Psoas muscle (tissue), 8 donors: ENCODE data around the gene KRTCAP2. TPM values are rescaled to one million over a fixed set of nuclear protein-coding genes. Genes with fewer than 3 reads are reported as not detected.
A peak's percentile ranks its signal among the peaks of the same experiment; 100 is the strongest.

Experiments used
- ATAC-seq, 4 donors: fragments of 200-7000 bp; cut with Tn5 transposase; one replicate each; pipeline ENCODE4 v1.9.1; 2020; ENCODE audit warnings: moderate library complexity in 3 of 4, mild to moderate bottlenecking in 2 of 4
- DNase-seq, 2 donors: peaks; one replicate each; pipeline ENCODE4 v3.0.0-alpha.2; 2020
- H3K27ac ChIP-seq: fragments of 200-600 bp; one replicate; pipeline ENCODE4 v1.8.0; 2022
- H3K27me3 ChIP-seq, 3 donors: fragments of 200-600 bp in 1 of 3; one replicate each; pipeline versions ENCODE4 v1.6.1 to v1.8.0; 2013 to 2022; ENCODE audit warnings: low read length in 2 of 3, mild to moderate bottlenecking in 2 of 3, moderate library complexity in 1 of 3; ENCODE audit not compliant: insufficient read depth in 3 of 3
- H3K36me3 ChIP-seq, 2 donors: fragments of 200-600 bp in 1 of 2; one replicate each; pipeline versions ENCODE4 v1.6.1 to v1.8.0; 2013 to 2022; ENCODE audit warnings: low read depth in 1 of 2, mild to moderate bottlenecking in 1 of 2, moderate library complexity in 1 of 2; ENCODE audit not compliant: insufficient read depth in 1 of 2
- H3K4me1 ChIP-seq: fragments of 200-600 bp; one replicate; pipeline ENCODE4 v1.8.0; 2022
- H3K4me3 ChIP-seq: fragments of 200-600 bp; one replicate; pipeline ENCODE4 v1.8.0; 2022; ENCODE audit warnings: mild to moderate bottlenecking
- H3K9me3 ChIP-seq: fragments of 200-600 bp; one replicate; pipeline ENCODE4 v1.8.0; 2022
- WGBS, 3 donors: extraction: QIAGEN DNeasy Blood & Tissue Kit; methylation state at CpG; one replicate each; pipeline versions ENCODE4 v1.1.6 to v1.1.7; 2013; 5-methylcytosine and 5-hydroxymethylcytosine counted together
- intact Hi-C, 2 donors: fragments of 100-400 bp; cut with DNase I; formaldehyde crosslinking; loops; one replicate each; pipeline versions ENCODE4 v1.11.0 to v1.14.2; 2022
- polyA plus RNA-seq, 3 donors: library from polyadenylated mRNA; stranded (reverse); fragments of 200-250 nt; gene quantifications; one replicate each; pipeline ENCODE4 v1.2.3, GENCODE V29; 2013
- total RNA-seq, 4 donors: library from RNA; stranded (reverse); fragmentation: NEBNext Ultra II Directional in 2 of 4; extraction: Animal tissue kit (Norgen Biotek cat#: 25700) in 2 of 4; gene quantifications; one replicate each; pipeline versions ENCODE4 v1.2.1 to v1.2.4, GENCODE V29; 2021 to 2023
- TF ChIP-seq, protein P1 (sequence below): fragments of 200-600 bp; IDR thresholded peaks from one replicate; pipeline ENCODE4 v1.8.0; 2022; ENCODE audit warnings: antibody characterized with exemption
- donor health status: healthy with polysubstance abuse.
- donor health status: DM: no; HTN: no; CAD: no; lungs with moderate emphysema.
- donor health status: Bipolar disorder and iron deficiency.
- donor health status: healthy.
- donor health status: DM: yes; HTN: yes; CAD: no.
- donor health status: DM: no; HTN: no; CAD: no.
- donor health status: DM: no; HTN: no; CAD: no.
- donor health status: DM: yes; HTN: yes; CAD: no.

KRTCAP2 gene
- total and polyA plus RNA-seq, 7 donors = 115 to 171 (median 137) TPM

DNA sequence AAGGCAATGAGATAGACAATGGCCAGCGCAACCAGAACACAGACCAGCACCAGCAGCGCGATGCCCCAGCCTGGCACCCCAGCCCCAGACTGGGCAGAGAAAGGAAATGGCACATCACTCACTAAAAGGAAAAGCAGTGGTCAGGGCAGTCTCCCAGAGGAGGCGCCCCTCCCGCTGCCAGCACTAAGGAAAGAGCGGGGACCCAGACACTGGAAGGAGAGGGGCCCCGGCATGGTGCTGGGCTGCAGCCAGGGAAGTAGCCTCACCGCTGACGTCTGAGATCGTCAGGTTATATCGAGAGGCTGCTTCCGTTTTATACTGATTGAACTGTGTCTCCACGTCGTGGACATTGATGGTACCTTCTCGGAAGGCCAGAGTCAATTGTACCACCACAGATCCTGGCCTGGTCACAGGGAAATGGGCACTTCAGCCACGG, 14.4 kb upstream of the KRTCAP2 start:
- Histone ChIP-seq H3K4me1 (peaks cover 10% of the 10 kb centered on the region), H3K27me3 (no peaks in the 10 kb centered on the region), H3K4me3 (no peak overlapping the region), H3K36me3 (no peaks in the 10 kb centered on the region), H3K9me3 (no peaks in the 10 kb centered on the region), H3K27ac (no peak overlapping the region)
- DNase-seq (peak in 1 of 2 donors; percentile 28), ATAC-seq (no peak)
- intact Hi-C loops = no loop called here
- TF ChIP-seq, protein P1, sequence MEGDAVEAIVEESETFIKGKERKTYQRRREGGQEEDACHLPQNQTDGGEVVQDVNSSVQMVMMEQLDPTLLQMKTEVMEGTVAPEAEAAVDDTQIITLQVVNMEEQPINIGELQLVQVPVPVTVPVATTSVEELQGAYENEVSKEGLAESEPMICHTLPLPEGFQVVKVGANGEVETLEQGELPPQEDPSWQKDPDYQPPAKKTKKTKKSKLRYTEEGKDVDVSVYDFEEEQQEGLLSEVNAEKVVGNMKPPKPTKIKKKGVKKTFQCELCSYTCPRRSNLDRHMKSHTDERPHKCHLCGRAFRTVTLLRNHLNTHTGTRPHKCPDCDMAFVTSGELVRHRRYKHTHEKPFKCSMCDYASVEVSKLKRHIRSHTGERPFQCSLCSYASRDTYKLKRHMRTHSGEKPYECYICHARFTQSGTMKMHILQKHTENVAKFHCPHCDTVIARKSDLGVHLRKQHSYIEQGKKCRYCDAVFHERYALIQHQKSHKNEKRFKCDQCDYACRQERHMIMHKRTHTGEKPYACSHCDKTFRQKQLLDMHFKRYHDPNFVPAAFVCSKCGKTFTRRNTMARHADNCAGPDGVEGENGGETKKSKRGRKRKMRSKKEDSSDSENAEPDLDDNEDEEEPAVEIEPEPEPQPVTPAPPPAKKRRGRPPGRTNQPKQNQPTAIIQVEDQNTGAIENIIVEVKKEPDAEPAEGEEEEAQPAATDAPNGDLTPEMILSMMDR = no peak
- whole genome bisulfite sequencing, 3 donors = 80 to 82% (median 81%) methylated on average over 16 of the region's 16 CpGs

DNA sequence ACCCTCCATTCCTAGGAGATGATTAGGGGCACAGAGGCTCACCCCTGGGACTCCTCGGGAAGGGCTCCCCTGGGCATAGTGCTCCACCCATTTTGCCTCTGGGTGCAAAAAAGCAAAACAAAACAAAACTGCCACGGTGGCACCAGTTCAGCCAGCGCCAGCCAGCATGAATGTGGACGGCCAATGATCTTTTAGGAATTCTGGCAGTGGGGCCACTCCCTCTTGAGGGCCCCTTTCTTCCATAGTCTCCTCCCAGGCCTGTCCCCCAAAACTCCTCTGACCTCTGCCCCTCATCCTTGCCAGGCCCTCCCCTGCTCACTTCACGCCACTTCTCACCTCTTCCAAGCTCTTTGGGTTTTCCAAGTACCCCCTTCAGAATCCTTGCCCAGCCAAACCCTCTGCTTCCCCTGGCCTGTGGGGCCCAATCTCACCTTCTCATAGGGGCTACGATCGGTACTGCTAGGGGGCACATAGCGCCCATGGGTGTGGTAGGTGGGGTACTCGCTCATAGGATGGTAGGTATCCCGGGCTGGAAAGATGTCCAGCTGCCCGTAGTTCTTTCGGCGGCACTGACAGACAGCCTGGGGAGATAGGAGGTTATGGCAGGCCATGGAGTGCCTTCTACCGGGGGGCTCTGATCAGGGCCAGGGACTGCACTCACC, 13.8 kb upstream of the KRTCAP2 start:
- Histone ChIP-seq H3K4me1 (peaks cover 10% of the 10 kb centered on the region), H3K27ac (no peak overlapping the region), H3K9me3 (no peaks in the 10 kb centered on the region), H3K4me3 (no peak overlapping the region), H3K27me3 (no peaks in the 10 kb centered on the region), H3K36me3 (no peaks in the 10 kb centered on the region)
- intact Hi-C loops = no loop called here
- DNase-seq (no peak), ATAC-seq (no peak)
- 83 to 86% (median 84%) methylated on average over 14 of the region's 14 CpGs for WGBS, 3 donors
- TF ChIP-seq, protein P1 = no peak

GRCh38 chr1:155186067-155186793, 13.1 kb upstream of the KRTCAP2 start:
- TF ChIP-seq, protein P1 = no peak
- ATAC-seq (no peak), DNase-seq (peak in 1 of 2 donors; percentile 41)
- intact Hi-C loops = no loop called here
- H3K4me1 ChIP-seq = peaks cover 10% of the 10 kb centered on the region
- H3K27ac ChIP-seq = no peak overlapping the region
- no peaks in the 10 kb centered on the region for H3K27me3 ChIP-seq
- no peaks in the 10 kb centered on the region for H3K9me3 ChIP-seq
- H3K36me3 ChIP-seq = no peaks in the 10 kb centered on the region
- 80 to 83% (median 83%) methylated on average over 6 to 8 of the region's 8 CpGs for WGBS, 3 donors
- H3K4me3 ChIP-seq = no peak overlapping the region

DNA sequence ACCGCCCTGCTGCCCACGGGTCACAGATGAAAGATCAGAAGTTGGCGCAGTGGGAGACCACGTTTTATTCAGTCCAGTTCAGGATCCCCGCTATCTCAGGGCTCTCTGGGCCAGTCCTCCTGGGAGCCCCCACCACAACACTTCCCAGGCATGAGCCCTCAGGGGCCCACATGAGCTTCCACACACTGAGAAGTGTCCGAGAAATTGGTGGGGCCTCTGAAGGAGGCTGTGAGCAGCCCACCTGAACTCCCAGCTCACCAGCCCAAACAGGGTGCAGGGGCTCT, 12.6 kb upstream of the KRTCAP2 start:
- Histone ChIP-seq H3K4me3 (no peak overlapping the region), H3K27ac (no peak overlapping the region), H3K27me3 (no peaks in the 10 kb centered on the region), H3K36me3 (no peaks in the 10 kb centered on the region), H3K9me3 (no peaks in the 10 kb centered on the region), H3K4me1 (peaks cover 10% of the 10 kb centered on the region)
- peak; percentile 3 to 31 for DNase-seq
- ATAC-seq = peak in 3 of 4 donors; percentile 5 to 27 (median 7)
- 55 to 65% (median 60%) methylated on average over 6 of the region's 6 CpGs for WGBS, 3 donors
- TF ChIP-seq, protein P1 = no peak
- intact Hi-C loops = no loop called here
